GM04504 (cell line): Measurements from ENCODE around the gene TFEB.

Experiments used
- DNase-seq: peaks from one replicate; pipeline ENCODE4 v3.0.0-alpha.2; 2012; ENCODE audit warnings: low read depth

TFEB gene

GRCh38 chr6:41651962-41652657, 83.3 kb downstream of the TFEB start:
- no peak for DNase-seq

- DNase-seq = no peak
Measured at GRCh38 chr6:41651246-41651961, 84.0 kb downstream of the TFEB start.

- no peak for DNase-seq
Measured at GRCh38 chr6:41650120-41650519, 85.3 kb downstream of the TFEB start.

- no peak for DNase-seq
Measured at GRCh38 chr6:41649596-41649995, 85.8 kb downstream of the TFEB start.

- no peak for DNase-seq
Measured at GRCh38 chr6:41648921-41649320, 86.5 kb downstream of the TFEB start.

DNA sequence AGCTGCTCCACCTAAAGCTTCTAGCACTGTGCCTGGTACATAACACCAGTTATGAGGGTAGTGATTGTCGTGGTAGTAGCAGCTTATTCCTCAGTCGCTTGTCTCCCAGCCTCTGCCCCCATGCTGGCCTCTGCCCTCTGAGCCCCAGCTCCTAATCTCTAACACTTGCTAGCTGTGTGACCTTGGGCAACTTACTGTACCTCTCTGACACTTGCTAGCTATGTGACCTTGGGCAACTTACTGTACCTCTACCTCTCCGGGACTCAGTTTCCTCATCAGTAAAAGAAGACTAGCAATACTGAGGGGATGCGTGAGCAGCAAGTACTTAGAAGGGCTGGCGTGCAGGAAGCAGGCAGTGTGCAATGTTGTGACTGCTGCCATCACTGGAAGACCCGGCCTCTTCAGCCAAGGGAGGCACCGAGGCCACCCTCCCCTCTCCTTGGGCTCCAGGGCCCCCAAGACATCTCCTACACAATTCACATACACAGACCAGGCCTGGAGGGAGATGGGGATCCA, 87.3 kb downstream of the TFEB start:
- DNase-seq = no peak

- DNase-seq = no peak
Measured at GRCh38 chr6:41647061-41647511, 88.3 kb downstream of the TFEB start.

DNA sequence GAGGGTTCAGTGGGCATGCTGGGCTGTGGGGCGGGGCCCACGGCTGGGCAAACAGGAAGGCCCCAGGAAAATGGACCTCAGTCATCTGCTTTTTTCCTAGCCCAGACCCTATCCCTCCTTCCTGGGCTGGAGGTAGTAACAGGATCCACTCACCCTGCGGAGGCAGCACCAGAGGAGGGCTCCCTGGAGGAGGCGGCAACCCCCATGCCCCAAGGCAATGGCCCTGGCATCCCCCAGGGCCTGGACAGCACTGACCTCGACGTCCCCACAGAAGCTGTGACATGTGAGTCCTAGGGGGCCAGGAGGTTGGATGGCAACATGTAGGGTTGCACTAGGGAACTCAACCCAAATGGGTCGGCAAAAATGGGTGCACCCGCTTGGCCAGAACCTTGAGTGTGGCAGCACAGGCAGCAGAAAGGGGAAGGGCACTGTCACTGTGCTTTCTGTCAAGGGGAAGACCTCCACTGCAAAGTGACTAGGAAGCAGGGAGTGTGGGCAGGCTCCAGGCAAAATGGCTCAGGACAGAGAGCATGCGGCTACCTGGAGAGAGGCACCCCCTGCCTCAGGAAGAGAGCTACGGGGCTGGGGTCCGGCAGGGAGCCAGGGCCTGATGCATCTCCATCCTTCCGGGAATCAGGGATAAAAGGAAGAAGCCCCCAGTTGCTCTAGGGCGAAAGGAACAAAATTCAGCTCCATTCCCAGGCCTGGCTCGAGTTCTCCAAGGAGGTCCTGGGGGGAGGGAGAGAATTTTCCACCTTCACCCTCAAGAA, 89.2 kb downstream of the TFEB start:
- no peak for DNase-seq

DNA sequence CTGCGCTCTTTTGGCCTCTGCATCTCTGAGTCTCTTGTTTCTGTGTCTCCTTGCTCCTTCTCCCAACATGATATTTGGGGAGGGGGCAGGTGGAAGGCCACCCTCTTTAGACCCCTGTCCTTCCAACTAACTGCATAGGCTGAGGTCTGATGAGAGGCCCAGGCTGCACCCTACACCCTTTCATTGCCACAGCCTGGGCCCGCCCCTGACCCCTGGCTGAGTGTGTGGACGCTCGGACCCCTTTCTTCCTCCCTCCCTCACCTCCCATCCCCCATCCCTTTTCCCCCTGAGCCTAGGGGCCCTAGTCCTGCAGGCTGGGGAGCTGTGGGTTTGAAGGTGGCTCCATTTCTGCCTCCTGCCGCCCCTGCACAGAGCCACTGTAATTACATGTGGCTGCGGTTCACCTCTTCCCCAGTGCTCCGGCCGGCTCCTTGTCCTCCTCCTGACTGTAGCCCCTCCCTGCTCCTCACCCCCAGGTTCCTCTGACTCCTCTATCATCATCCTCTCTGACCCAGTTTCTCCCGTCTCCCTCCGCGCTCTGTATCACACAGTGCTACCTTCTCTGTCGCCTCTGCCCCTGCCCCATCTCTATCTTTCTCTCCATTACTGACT, 90.3 kb downstream of the TFEB start:
- DNase-seq = no peak

- DNase-seq = no peak
Measured at GRCh38 chr6:41644297-41644879, 91.0 kb downstream of the TFEB start.

DNA sequence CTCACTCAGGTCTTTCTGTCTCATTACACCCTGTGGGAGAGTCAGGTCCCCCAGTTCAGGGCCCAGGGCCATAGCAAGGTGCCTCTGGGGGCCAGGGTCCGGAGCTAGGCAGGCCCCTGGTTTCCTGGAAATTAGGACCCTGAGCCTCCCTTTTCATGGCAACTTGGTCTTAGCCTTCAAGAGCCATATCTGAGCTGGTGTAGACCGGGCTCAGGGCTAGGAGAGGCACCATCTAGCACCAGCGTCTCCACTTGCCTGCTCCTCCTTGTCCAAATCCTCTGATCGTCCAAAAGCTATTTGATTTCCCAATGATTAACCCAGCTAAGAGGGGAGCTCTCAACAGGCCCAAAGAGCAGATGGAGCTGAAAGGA, 91.5 kb downstream of the TFEB start:
- no peak for DNase-seq

GRCh38 chr6:41642960-41643898, 92.2 kb downstream of the TFEB start:
- no peak for DNase-seq

- no peak for DNase-seq
Measured at GRCh38 chr6:41642090-41642959, 93.1 kb downstream of the TFEB start.

- no peak for DNase-seq
Measured at GRCh38 chr6:41641352-41641925, 94.0 kb downstream of the TFEB start.

DNA sequence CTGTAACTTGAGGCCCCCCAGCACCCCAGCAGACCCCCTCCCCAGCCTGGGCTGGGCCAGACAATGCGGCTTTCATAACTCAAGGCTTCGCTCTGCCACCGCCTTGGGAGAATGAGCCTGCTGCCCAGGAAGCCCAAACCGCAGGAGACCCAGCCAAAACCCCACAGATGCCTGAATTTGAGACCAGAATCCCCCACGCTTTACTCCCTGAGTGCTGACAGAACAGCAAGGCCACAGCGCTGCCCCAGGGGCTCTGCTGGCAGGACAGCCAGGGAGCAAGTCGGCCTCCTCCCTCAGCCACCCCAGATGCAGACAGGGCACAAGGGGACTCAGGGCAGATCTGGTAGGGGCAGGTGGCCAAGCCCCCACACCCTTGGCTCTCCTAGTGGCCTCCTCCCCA, 95.0 kb downstream of the TFEB start:
- DNase-seq = no peak

- DNase-seq = no peak
Measured at GRCh38 chr6:41639809-41640371, 95.5 kb downstream of the TFEB start.

- no peak for DNase-seq
Measured at GRCh38 chr6:41638935-41639808, 96.2 kb downstream of the TFEB start.
